Inflammatory macrophage treated with lipopolysaccharide for 1 hour (primary cell): ENCODE data around the gene PTGES3.
"Not testable (repeated sequence)": the region's sequence is repeated elsewhere in the genome, so short reads cannot be mapped to it uniquely, and the experiment has no call there.

Source experiments
- DNase-seq, 2 donors: peaks; one replicate each; pipeline ENCODE4 v3.0.0-alpha.2; 2020 to 2022

PTGES3 gene

GRCh38 chr12:56704522-56704921 is 16.4 kb upstream of the PTGES3 start:
- DNase-seq, result not testable (repeated sequence)

GRCh38 chr12:56699020-56699661 is 11.1 kb upstream of the PTGES3 start:
- DNase-seq, result peak; percentile 55 to 74

DNA sequence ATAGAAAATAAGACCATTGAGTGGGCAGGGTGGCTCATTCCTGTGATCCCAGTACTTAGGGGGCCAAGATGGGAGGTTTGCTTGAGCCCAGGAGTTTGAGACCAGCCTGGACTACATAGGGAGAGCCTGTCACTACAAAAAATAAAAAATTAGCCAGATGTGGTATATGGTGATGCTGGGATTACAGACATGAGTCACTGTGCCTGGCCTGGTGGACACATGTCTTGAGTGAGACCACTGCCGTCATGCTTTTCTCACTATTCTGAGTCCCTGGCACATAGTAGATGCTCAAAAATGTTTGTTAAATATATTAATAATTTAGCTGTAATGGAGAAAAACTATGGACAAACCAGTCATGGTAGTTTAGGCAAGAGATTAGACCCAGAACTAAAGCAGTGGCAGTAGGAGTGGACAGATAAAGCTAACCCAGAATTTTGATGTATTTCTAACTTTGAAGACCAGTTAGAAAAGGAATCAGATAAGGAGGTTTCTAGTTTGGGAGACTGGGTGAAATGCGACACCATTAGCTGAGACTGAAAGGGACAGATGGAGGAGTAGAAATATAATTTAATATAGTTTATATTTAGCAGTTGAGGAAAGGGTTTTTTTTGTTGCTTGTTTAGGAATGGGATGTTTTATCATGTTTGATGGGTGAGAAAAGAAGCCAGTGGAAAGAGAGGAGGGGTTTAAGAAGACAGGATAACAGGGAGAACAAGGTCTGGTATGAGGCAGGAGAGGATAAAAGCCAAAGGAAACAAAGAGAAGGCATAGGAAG is 7.4 kb upstream of the PTGES3 start:
- no peak for DNase-seq

DNA sequence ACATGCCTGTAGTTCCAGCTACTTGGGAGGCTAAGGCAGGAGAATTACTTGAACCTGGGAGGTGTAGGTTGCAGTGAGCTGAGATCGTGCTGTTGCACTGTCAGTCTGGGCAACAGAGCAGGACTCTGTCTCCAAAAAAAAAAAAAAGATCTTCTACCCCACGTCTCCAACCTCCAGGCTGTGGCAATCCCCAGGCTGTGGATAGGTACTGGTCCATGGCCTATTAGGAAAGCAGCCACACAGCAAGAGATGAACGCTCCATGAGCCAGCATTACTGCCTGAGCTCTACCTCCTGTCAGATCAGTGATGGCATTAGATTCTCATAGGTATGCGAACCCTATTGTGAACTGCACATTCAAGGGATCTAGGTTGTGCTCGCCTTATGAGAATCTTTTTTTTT is 6.1 kb upstream of the PTGES3 start:
- DNase-seq, result no peak

DNA sequence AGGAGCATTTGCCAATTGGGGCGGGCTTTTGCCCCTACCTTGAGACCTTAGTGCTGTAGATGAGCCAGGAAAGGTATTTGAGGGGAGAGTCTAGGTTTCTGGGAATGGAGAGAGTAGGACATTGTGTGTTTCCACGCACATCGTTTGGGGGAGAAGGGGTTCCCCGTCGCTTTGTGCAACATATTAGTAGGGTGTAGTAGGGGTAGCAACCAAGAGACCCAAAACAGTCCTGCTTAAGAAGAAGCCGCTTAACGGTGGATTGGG is 694 bp upstream of the PTGES3 start:
- DNase-seq, result no peak

GRCh38 chr12:56687223-56688128 is 608 bp downstream of the PTGES3 start:
- peak; percentile 58 to 73 for DNase-seq

GRCh38 chr12:56684745-56685359 is 3.2 kb downstream of the PTGES3 start:
- DNase-seq, result no peak

- DNase-seq, result no peak
Measured at GRCh38 chr12:56682323-56682722, 5.8 kb downstream of the PTGES3 start.

DNA sequence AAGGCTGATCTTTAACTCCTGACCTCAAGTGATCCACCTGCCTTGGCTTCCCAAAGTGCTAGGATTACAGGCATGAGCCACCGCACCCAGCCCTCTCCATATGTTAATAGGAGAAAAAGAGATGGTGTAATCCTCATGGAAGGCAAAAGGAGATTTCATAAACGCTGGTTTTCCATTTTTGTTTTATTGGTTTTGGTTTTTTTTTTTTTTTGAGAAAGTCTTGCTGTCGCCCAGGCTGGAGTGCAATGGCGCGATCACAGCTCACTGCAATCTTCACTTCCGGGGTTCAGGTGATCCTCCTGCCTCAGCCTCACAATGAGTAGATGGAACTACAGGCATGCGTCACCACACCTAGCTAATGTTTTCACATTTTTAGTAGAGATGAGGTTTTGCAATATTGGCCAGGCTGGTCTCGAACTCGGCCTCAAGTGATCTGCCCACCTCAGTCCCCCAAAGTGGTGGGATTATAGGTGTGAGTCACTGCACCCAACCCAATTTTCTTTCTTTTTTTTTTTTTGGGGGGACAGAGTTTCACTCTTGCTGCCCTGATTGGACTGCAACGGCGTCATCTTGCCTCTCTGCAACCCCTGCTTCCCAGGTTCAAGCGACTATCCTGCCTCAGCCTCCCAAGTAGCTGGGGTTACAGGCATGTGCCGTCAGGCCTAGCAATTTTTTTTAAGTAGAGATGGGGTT is 8.1 kb downstream of the PTGES3 start:
- no peak for DNase-seq

- DNase-seq, result no peak
Measured at GRCh38 chr12:56678852-56679251, 9.2 kb downstream of the PTGES3 start.

- DNase-seq, result no peak
Measured at GRCh38 chr12:56677680-56678079, 10.4 kb downstream of the PTGES3 start.

GRCh38 chr12:56676851-56677580 is 11.1 kb downstream of the PTGES3 start:
- no peak for DNase-seq

GRCh38 chr12:56671608-56672007 is 16.5 kb downstream of the PTGES3 start:
- DNase-seq, result no peak

- no peak for DNase-seq
Measured at GRCh38 chr12:56670836-56671235, 17.2 kb downstream of the PTGES3 start.

- DNase-seq, result no peak
Measured at GRCh38 chr12:56668197-56668457, 20.0 kb downstream of the PTGES3 start.

GRCh38 chr12:56661979-56662638 is 26.0 kb downstream of the PTGES3 start:
- no peak for DNase-seq

DNA sequence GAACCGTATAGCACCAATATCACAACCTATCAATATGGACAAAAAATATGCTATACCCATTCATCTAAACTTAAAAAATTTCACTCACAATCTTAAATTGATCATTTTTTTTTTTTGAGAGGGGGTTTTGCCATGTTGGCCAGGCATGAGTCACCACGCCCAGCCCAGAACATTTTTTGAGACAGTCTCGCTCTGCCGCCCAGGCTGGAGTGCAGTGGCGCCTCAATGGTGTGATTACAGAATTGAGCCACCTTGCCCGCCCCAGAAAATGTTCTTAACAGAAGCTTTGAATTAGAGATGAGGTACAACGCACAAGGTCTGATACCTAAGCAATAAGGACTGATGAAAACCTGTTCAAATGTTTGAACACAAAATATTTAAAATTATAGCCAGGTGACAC is 26.5 kb downstream of the PTGES3 start:
- DNase-seq, result no peak

GRCh38 chr12:56658921-56659320 is 29.2 kb downstream of the PTGES3 start:
- no peak for DNase-seq

DNA sequence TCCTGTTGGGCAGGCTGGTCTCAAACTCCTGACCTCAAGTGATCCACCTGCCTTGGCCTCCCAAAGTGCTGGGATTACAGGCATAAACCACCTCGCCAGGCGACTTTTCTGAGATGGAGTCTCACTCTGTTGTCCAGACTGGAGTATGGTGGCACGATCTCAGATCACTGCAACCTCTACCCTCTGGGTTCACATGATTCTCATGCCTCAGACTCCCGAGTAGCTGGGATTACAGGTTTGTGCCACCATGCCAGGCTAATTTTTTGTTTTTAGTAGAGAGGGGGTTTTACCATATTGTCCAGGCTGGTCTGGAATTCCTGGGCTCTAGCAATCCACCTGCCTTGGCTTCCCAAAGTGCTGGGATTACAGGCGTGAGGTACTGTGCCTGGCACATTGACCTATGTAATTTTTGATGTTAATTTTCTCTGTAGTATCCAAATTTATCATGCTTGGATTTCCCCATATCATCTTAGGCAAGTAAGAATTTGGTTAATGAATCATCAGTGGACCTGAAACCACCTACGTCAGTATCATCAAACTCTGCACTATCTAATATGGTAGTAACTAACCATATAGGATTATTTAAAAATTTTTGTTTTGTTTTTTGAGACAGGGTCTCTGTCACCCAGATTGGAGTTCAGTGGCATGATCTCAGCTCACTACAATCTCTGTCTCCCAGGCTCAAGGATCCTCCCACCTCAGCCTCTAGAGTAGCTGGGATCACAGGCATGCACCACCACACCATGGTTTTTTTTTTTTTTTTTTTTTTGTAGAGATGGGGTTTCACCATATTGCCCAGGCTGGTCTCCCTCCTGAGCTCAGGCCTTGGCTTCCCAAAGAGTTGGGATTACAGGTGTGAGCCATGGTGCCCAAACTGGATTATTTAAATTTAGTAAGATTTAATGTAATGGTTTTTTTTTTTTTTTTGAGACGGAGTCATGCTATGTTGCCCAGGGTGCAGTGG is 30.4 kb downstream of the PTGES3 start:
- no peak for DNase-seq

DNA sequence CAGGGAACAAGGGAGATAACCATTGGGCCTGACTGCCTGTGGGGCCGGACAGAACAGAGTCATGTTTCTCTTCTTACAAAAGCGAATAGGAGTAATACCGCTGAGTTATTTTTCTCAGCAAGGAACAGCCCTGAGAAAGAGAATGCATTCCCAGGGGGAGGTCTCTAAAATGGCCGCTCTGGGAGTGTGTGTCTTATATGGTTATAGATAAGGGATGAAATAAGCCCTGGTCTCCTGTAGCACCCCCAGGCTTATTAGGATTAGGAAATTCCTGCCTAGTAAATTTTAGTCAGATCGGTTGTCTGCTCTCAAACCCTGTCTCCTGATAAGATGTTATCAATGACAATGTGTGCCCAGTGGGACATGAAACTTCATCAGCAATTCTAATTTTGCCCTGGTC is 34.3 kb downstream of the PTGES3 start:
- not testable (repeated sequence) for DNase-seq
